GM19467 (cell line): ENCODE measurements around the gene KRT4.
"Not testable (repeated sequence)": the region's sequence is repeated elsewhere in the genome, so short reads cannot be mapped to it uniquely, and the experiment has no call there.

ENCODE experiments used
- ATAC-seq: cut with Tn5 transposase; IDR thresholded peaks from one replicate; pipeline ENCODE4 v1.9.1; 2021; ENCODE audit warnings: mild to moderate bottlenecking, moderate library complexity; ENCODE audit not compliant: unreplicated experiment

Gene KRT4

DNA sequence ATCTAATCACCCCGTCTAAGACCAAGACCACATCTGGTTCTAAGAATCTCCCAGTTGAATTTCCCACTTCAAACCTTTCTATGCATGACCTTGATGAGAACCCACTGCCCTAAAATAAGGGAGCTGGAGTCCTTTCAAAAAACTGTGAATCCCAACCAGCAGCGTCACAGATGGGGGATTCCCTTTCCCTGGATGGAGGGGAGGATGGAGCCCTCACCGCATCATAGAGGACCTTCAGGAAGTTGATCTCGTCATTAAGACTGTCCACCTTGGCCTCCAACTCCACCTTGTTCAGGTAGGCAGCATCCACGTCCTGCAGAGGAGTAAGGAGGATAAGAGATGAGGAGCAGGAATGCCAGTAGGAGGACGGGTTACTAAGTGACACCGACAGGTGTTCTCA lies 4.8 kb downstream of the KRT4 start:
- ATAC-seq, result no peak

DNA sequence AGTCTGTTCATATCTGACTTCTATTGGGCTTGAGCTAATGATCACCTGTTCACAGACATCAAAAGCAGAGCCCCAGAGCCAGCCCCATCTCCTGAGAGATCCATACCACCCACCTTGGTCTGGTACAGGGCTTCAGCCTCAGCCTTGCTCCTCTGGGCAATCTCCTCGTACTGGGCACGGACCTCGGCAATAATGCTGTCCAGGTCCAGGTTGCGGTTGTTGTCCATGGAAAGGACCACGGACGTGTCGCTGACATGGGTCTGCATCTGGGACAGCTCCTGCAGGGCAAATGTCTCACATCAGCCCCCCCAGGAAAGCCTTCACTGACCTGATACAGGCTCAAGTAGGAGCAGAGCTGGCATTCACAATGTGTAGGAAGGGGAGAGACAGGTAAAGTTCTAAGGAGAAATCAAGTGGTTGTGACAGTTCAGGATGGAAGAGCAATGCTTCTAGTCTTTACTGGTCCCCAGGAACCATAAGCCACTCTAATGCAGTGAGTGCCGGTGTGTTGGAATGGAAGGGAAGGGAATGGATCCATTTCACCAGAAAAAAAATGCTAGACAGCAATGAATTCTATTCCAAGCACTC lies 5.2 kb downstream of the KRT4 start:
- ATAC-seq, result no peak

- ATAC-seq, result no peak
Observed at GRCh38 chr12:52807544-52808470, 6.1 kb downstream of the KRT4 start.

DNA sequence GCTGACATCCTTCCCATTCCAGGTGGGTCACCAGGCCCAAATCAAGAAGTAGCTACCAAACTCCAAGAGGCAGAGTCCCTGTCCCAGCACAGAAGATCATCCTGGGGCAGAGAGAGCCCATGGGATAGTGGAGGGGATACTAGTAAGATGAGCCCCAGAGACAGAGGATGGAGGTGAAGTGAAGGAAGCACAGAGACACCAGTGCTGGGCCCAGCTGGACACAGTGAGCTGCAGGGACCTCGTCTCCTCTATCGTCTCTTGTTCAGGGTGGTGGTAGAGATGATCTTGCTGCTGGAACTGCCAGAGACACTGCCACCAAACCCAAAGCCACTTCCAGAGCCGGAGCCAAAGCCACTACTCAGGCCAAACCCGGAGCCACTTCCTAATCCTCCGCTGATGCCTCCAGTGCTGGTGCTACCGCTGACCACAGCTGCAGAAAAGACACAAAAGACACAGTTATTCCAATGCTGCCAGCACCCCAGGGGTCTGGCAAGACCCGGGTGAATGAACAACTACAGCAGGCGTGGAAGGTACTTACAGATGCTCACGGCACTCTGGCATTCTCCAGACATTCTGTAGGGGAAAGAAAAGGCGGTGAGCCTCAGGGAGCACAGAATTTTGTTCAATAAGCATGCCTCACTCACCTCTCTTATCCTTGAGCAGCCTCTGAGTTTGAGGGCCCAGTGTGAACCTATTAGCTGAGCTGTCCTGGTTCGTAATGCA lies 6.9 kb downstream of the KRT4 start:
- ATAC-seq, result no peak

GRCh38 chr12:52806169-52806811 lies 7.6 kb downstream of the KRT4 start:
- ATAC-seq, result no peak

GRCh38 chr12:52805739-52806138 lies 8.2 kb downstream of the KRT4 start:
- no peak for ATAC-seq

DNA sequence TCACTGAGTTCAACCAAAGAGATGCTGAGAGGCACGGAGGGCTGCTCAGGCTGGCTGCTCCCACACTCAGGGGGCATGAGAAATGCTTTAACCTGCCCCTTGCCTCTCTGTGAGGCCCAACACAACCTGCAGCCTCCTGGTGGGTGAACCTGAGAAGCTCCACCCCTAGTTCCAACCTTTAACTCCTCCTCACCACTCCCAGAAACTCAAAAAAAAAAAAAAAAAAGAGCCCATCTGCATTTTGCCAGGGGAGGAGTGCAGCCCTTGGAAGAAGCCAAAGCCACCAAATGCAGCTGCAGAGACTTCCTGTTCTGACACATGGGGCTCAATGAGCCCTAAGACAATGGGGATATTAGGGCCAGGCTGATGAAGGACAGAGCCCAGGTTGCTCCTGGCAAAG lies 8.9 kb downstream of the KRT4 start:
- no peak for ATAC-seq

DNA sequence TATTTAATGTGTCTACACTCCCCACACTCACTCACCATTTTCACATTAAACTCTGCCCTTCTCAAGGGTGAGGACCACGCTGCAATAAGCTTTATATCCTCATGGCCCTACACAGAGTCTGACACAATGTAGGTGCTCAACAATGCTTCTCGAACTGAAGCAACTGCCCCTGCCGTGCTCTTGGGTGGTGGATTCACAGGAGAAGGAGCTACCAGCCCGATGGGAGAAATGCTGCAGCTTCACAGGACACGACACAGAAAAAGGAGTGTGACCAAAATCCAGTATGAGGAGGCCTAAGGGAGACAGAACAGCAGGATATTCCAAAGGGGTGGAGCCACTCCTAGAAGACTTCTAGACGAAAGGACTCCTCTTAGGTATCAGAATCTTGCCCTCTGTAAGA lies 11.5 kb downstream of the KRT4 start:
- no peak for ATAC-seq

- no peak for ATAC-seq
Observed at GRCh38 chr12:52801773-52802172, 12.1 kb downstream of the KRT4 start.

DNA sequence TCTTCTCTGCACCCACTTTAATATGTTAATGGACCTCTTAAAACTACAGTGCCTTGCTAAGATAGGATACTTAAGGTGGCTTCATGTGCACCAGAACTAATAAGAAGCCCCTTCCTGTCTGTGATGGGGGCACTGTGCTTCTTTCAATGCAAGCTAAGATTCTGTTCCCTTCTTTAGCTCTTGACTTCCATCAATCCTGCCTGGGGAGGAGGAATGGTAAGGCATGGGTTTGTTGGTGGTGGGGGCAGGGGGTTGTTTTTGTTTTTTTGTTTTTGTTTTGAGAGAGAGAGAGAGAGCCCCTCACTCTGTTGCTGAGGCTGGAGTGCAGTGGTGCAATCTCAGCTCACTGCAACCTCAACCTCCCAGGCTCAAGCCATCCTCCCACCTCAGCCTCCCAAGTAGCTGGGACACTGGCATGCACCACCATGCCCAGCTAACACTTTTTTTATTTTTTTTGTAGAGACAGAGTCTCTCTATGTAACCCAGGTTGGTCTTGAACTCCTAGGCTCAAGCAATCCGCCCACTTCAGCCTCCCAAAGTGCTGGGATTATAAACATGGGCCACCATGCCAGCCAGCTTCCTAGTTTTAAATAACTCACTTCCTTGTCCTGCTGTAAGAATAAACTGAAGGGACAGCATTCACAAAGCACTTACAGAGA lies 13.5 kb downstream of the KRT4 start:
- ATAC-seq, result no peak

- ATAC-seq, result no peak
Observed at GRCh38 chr12:52799505-52800211, 14.3 kb downstream of the KRT4 start.

DNA sequence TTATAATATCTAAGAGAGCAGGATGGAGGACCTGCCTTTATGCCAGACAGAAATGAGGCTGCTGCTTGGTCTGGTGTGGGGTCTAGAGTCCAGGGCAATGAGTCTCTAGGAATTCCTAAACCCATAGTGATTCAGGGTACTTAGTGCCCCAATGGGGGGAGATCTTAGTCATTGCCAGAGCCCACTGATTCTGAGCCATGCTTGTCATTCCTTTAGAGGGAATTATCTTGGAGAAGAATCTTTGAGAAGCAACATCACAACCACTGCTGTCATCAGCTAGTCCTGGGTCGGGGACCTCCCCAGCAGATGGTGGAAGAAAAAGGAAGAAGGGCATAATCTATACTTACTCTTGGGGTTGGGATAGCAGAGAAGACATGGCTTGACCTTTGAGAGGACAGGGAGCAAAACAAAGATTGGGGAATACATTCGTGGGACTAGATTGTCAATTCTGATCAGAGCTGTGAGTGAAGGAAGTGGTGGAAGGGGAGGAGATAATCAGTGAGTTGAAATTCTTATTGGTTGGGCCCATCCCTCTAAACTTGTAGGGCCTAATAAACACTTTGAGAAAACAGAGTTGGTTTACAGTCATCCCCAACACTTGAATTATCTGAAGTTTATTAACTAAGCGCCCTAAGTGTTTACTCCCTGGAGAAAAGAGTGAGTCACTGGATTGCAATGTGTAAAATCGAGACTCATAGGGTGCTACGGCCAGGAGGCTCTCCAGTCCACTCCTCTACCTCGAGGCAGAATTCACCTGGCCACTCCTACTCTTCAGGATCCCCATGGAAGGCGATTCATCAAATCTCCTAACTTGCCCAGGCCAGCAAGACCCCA lies 15.0 kb downstream of the KRT4 start:
- no peak for ATAC-seq

- no peak for ATAC-seq
Observed at GRCh38 chr12:52798003-52798670, 15.8 kb downstream of the KRT4 start.

DNA sequence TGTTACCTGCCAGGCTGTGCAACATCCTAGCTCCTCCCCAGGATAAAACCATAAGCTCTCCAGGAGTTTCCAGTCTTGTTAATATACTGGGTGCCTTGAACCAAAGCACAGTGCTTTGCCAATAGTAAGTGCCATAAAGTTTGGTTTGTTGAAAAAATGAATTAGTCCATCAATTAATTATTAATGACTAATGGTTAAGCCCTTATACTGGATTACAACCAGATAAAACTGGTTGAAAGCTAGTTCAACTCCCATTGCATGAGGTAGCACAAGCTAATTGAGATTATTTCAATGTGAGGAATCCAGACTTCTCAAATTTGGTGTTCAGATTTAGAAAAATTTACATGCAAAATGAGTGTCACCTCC lies 16.4 kb downstream of the KRT4 start:
- ATAC-seq, result no peak

GRCh38 chr12:52796839-52797528 lies 16.9 kb downstream of the KRT4 start:
- ATAC-seq, result no peak

GRCh38 chr12:52796429-52796794 lies 17.5 kb downstream of the KRT4 start:
- ATAC-seq, result no peak

- no peak for ATAC-seq
Observed at GRCh38 chr12:52795694-52796428, 18.1 kb downstream of the KRT4 start, which contains the start of gene KRT3. Gene KRT3 (minus strand): TSS chr12:52796117. CDS start chr12:52796042, 75 bp downstream.

- not testable (repeated sequence) for ATAC-seq
Observed at GRCh38 chr12:52795332-52795674, 18.6 kb downstream of the KRT4 start.
